Caco-2 (cell line): ENCODE data around the gene POLR2M. TPM values are rescaled to one million over a fixed set of nuclear protein-coding genes. Genes with fewer than 3 reads are reported as not detected.

Experiments
- BruUV-seq: library from RNA; stranded (reverse); fragments of 400-500 nt; replicated peaks from 2 replicates; lab custom pipeline; 2021; lab: Mats Ljungman, UMichigan
- CTCF ChIA-PET: fragments of 300-600 bp; sonication (Branson Sonifier 250); formaldehyde crosslinking; loops from one replicate; lab custom pipeline; 2022; ENCODE audit warnings: antibody characterized with exemption; lab: Charles Lee
- POLR2A ChIA-PET: fragments of 300-600 bp; sonication (Branson Sonifier 250); formaldehyde crosslinking; loops from one replicate; lab custom pipeline; 2022; ENCODE audit warnings: antibody characterized with exemption; lab: Charles Lee
- DNase-seq, 2 experiments: peaks; one replicate each; pipeline versions ENCODE4 v3.0.0 to v3.0.0-alpha.2; 2020 to 2022
- H3K27me3 ChIP-seq: replicated peaks from 2 replicates; pipeline ENCODE4 v1.6.0; 2011; ENCODE audit warnings: low read length; ENCODE audit not compliant: control insufficient read depth, insufficient read depth
- H3K36me3 ChIP-seq: 2 replicates; pipeline ENCODE4 v1.5.1; 2011; ENCODE audit warnings: low read length; ENCODE audit not compliant: control insufficient read depth, insufficient read depth
- H3K4me1 ChIP-seq: fragments of 250-450 bp; sonication (Bioruptor Pico); 2 replicates; pipeline ENCODE4 v1.5.1; 2020; ENCODE audit warnings: mild to moderate bottlenecking
- H3K4me3 ChIP-seq: 2 replicates; pipeline ENCODE4 v1.5.1; 2011; ENCODE audit warnings: low read depth, mild to moderate bottlenecking, control low read depth, low read length
- H3K9me3 ChIP-seq: fragments of 250-450 bp; sonication (Bioruptor Pico); 2 replicates; pipeline ENCODE4 v1.5.1; 2020; ENCODE audit warnings: mild to moderate bottlenecking, moderate library complexity
- H3K27ac Mint-ChIP-seq: one replicate; pipeline ENCODE4 v1.8.0; 2022; ENCODE audit warnings: mixed read lengths; ENCODE audit not compliant: unreplicated experiment
- H3K27me3 Mint-ChIP-seq: one replicate; pipeline ENCODE4 v1.8.0; 2022; ENCODE audit warnings: mixed read lengths; ENCODE audit not compliant: insufficient read depth, unreplicated experiment
- H3K36me3 Mint-ChIP-seq: one replicate; pipeline ENCODE4 v1.8.0; 2022; ENCODE audit warnings: mild to moderate bottlenecking, mixed read lengths; ENCODE audit not compliant: insufficient read depth, unreplicated experiment
- H3K4me1 Mint-ChIP-seq: one replicate; pipeline ENCODE4 v1.8.0; 2022; ENCODE audit warnings: low read depth, mixed read lengths; ENCODE audit not compliant: unreplicated experiment
- H3K4me3 Mint-ChIP-seq: one replicate; pipeline ENCODE4 v1.8.0; 2022; ENCODE audit warnings: mild to moderate bottlenecking, moderate library complexity, mixed read lengths; ENCODE audit not compliant: unreplicated experiment
- H3K9me3 Mint-ChIP-seq: one replicate; pipeline ENCODE4 v1.8.0; 2022; ENCODE audit warnings: mixed read lengths; ENCODE audit not compliant: unreplicated experiment
- CTCF ChIP-seq, 2 experiments: fragments of 200-600 bp in 1 of 2; IDR thresholded peaks; 1 replicate in 1 of 2; 2 replicates in 1 of 2; pipeline versions ENCODE4 v1.5.1 to v1.8.0; 2011 to 2022; ENCODE audit warnings: antibody characterized with exemption in 1 of 2, control low read depth in 1 of 2, inconsistent platforms in 1 of 2, low read depth in 1 of 2, low read length in 1 of 2, mild to moderate bottlenecking in 1 of 2, moderate library complexity in 1 of 2; ENCODE audit not compliant: insufficient read depth in 1 of 2, severe bottlenecking in 1 of 2, unreplicated experiment in 1 of 2
- intact Hi-C: fragments of 100-400 bp; cut with micrococcal nuclease; formaldehyde crosslinking; loops from one replicate; pipeline ENCODE4 v1.10.0; 2022; ENCODE audit not compliant: unreplicated experiment
- total RNA-seq: library from RNA; stranded (reverse); gene quantifications from 2 replicates; pipeline ENCODE4 v1.2.3, GENCODE V29; 2022

The POLR2M gene
- total RNA-seq, 1 experiment from 2014 or later = 81.6 TPM

- ChIA-PET POLR2A (no interaction called here), CTCF (interaction anchor here (0.7 kb wide), 1 partner anchor 588 kb away, joined by 4 read pairs; no protein-coding TSS in a partner anchor)
- intact Hi-C loops = no loop called here
- no peaks in the 10 kb centered on the region for H3K36me3 Mint-ChIP-seq
- H3K27me3 Mint-ChIP-seq = peaks cover 4% of the 10 kb centered on the region
- no peak overlapping the region for H3K4me3 Mint-ChIP-seq
- BruUV-seq = no TSS peak
- no peaks in the 10 kb centered on the region for H3K4me1 ChIP-seq
- no peak for DNase-seq
- H3K27me3 ChIP-seq = no peaks in the 10 kb centered on the region
- H3K36me3 ChIP-seq = no peaks in the 10 kb centered on the region
- no peak overlapping the region for H3K4me3 ChIP-seq
- no peaks in the 10 kb centered on the region for H3K9me3 ChIP-seq
- H3K4me1 Mint-ChIP-seq = peaks cover 7% of the 10 kb centered on the region
- TF ChIP-seq CTCF (IDR thresholded peaks at IDR 0.05; ENCODE audit: insufficient read depth in 1 of 2, low read depth in 1 of 2, low read length in 1 of 2, severe bottlenecking in 1 of 2, unreplicated experiment in 1 of 2) = no peak
- no peak overlapping the region for H3K27ac Mint-ChIP-seq
- H3K9me3 Mint-ChIP-seq = no peaks in the 10 kb centered on the region
Measured at GRCh38 chr15:57698991-57699390, 7.5 kb upstream of the POLR2M start.

GRCh38 chr15:57703387-57703786 lies 3.1 kb upstream of the POLR2M start:
- ChIA-PET CTCF (interaction anchor here (0.6 kb wide), 1 partner anchor 48 kb away, joined by 3 read pairs; no protein-coding TSS in a partner anchor), POLR2A (no interaction called here)
- no peaks in the 10 kb centered on the region for H3K9me3 ChIP-seq
- H3K4me1 ChIP-seq = peaks cover 10% of the 10 kb centered on the region; the same call in 1 of the 2 replicates
- no TSS peak for BruUV-seq
- no peaks in the 10 kb centered on the region for H3K9me3 Mint-ChIP-seq
- intact Hi-C loops = no loop called here
- no peaks in the 10 kb centered on the region for H3K36me3 ChIP-seq
- no peak overlapping the region for H3K27ac Mint-ChIP-seq
- no peak for DNase-seq
- H3K27me3 Mint-ChIP-seq = peaks cover 4% of the 10 kb centered on the region
- no peak for TF ChIP-seq CTCF (IDR thresholded peaks at IDR 0.05; ENCODE audit: insufficient read depth in 1 of 2, low read depth in 1 of 2, low read length in 1 of 2, severe bottlenecking in 1 of 2, unreplicated experiment in 1 of 2)
- H3K4me3 ChIP-seq = no peak overlapping the region
- H3K27me3 ChIP-seq = no peaks in the 10 kb centered on the region
- peaks cover 16% of the 10 kb centered on the region for H3K36me3 Mint-ChIP-seq
- H3K4me1 Mint-ChIP-seq = peaks cover 12% of the 10 kb centered on the region
- H3K4me3 Mint-ChIP-seq = no peak overlapping the region

- H3K36me3 Mint-ChIP-seq = peaks cover 24% of the 10 kb centered on the region
- Histone ChIP-seq H3K4me1 (peaks cover 10% of the 10 kb centered on the region; the same call in 1 of the 2 replicates), H3K36me3 (no peaks in the 10 kb centered on the region; the same call in 1 of the 2 replicates), H3K4me3 (no peak overlapping the region), H3K9me3 (no peaks in the 10 kb centered on the region), H3K27me3 (no peaks in the 10 kb centered on the region)
- ChIA-PET CTCF (interaction anchor here (0.7 kb wide), 1 partner anchor 60 kb away, joined by 3 read pairs; no protein-coding TSS in a partner anchor), POLR2A (no interaction called here)
- TF ChIP-seq CTCF (IDR thresholded peaks at IDR 0.05; ENCODE audit: insufficient read depth in 1 of 2, low read depth in 1 of 2, low read length in 1 of 2, severe bottlenecking in 1 of 2, unreplicated experiment in 1 of 2) = no peak
- BruUV-seq = no TSS peak
- no peaks in the 10 kb centered on the region for H3K9me3 Mint-ChIP-seq
- H3K4me1 Mint-ChIP-seq = peaks cover 8% of the 10 kb centered on the region
- H3K27ac Mint-ChIP-seq = no peak overlapping the region
- DNase-seq = no peak
- intact Hi-C loops = no loop called here
- H3K27me3 Mint-ChIP-seq = peaks cover 4% of the 10 kb centered on the region
- H3K4me3 Mint-ChIP-seq = no peak overlapping the region
Measured at GRCh38 chr15:57704441-57704840, 2.1 kb upstream of the POLR2M start.
